Pons (tissue), 1 donor: ENCODE data around the gene PCBD2.
"Not testable (repeated sequence)": the region's sequence is repeated elsewhere in the genome, so short reads cannot be mapped to it uniquely, and the experiment has no call there.

Source experiments
- DNase-seq: peaks from one replicate; pipeline ENCODE4 v3.0.0-alpha.2; 2016; ENCODE audit warnings: low spot score

The PCBD2 gene

DNA sequence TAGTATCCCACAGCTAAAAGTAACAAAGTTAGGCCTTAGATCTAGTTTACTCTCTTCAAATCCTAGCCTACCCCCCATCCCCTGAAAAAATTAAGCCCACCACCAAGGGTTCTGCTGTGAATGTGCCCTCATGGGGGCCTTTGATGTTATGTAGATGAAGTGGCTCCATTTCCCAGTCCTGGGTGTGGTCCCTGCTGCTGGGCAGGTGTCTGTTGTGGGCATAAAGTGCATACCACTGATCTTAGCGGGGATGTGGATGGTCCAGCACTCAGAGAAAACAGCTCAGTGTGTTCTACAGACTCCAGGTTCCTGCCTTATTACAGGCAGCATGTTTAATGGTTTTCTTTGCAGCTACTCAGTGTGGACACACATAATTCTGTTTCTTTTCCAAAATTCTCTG, 1.9 kb downstream of the PCBD2 start:
- no peak for DNase-seq

DNA sequence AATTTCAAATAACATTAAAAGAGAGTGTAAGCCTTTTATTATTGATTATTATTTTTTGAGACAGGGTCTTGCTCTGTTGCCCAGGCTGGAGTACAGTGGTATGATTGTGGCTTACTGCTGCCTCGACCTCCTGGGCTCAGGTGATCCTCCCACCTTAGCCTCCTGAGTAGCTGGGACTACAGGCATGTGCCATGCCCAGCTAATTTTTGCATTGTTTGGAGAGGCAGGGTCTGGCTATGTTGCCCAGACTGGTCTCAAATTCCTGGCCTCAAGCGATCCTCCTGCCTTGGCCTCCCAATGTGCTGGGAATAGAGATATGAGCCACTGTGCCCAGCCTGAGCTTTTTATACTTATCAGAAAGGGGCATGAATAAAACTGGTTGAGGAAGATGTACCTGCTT, 5.8 kb downstream of the PCBD2 start:
- not testable (repeated sequence) for DNase-seq

DNA sequence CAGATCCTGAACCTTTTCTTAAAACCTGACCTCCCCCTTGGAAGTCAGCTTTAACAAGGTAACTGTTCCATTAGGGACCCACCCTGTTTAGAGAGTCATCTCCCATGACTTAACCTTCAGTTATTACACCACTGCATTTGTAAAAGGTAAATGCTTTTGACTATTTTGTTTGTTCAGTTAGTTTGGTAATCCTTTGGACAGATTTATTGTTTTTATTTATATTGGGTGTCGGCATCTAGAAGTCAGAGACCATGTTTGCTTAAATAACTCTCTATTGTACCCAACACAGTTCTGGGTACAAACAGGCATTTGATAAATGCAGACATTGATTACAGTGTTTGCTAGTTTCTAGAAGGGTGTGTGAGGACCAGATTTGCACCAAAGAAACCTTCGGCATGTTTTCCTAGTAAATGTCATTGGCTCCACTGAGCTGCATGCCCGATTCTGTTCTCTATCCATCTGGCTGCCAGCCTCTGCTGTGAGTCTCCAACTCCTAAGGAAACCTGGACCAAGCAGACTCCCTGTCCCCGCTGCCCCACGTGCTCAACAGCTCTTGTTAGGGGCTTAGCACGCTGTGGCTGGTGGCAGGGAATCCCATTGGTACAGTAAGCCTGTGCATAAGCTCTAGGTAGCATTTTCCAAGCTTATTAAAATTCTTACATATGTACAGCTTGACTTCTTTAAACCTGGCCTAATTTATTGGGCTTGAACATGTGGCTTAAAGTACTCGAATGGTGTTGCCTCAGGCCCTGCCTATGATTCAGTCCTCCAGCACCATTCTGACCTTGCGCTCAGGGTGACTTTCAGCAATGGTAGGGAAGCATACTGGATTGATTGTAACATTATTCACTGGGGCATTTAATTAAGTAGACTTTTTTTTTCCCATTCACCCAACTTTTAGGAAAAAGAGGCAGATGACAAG, 6.6 kb downstream of the PCBD2 start:
- DNase-seq = no peak

DNA sequence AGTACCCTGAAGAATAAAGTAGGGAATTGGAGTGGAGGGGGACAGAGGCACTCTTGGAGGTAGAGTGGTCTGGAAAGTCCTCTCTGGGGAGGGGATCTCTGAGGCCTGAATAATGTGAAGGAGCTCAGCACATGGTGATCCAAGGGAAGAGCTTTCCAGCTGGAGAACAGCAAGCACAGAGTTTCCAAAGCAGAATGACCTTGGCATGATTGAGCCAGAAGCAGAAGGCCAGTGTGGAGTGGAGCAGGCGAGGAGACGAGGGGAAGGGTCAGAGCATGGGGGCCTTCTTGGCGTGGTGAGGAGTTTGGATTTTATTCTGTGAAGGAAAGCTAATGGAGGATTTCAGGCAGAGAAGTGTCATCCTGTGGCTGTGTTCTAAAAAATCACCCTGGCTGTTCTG, 8.3 kb downstream of the PCBD2 start:
- DNase-seq = no peak

DNA sequence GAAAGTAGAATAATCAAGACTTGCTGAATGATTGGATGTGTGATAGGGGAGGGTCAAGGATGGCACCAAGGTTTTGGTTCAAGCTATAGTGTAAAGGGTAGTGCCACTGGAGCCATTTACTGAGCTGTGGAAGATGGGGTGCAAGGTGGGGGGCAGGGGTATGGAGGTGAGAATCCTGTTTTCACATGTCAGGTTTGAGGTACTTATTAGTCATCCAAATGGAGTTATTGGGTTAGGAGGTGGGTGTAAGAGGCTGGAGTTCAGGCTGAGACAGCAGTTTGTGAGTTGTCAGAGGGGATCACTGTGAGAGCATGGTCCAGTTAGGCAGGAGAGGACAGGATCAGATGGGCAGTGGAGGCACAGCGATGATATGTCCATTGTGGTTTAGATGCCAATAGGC, 8.9 kb downstream of the PCBD2 start:
- no peak for DNase-seq

DNA sequence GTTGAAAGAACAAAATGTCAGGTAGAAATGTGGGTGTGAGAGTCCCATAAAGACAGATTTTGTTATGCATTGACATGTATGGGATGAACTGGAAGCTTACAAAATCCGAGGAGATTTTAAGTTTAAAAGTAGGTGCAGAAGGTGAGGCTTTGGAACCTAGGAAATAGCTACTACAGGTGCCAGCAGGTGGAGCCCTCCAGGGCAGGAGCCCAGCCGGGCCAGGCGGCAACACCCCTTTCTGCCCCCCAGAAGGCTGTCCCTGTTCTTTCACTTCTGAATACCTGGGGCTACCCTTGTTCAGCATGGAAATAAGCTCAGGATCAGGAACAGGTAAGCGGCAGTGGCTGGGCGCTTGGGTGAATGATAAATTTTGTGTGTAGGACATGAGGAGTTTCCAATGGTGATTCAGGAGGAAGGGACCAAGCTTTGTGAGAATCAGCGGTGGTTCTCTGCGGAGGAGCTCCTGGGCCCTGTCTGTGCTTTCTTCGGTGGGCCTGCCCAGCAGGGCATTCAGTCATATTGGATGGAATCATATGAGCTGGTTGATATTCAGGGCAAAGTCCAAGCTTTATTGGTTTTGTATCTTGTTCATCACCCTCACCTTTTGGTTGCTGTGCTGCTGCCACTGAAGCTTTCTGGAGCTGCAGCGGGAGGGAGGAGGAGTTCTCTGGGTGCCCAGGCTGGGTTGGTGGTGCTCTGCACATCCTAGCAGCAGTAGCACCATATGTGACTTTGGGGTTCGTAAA, 12.3 kb downstream of the PCBD2 start:
- DNase-seq = no peak

DNA sequence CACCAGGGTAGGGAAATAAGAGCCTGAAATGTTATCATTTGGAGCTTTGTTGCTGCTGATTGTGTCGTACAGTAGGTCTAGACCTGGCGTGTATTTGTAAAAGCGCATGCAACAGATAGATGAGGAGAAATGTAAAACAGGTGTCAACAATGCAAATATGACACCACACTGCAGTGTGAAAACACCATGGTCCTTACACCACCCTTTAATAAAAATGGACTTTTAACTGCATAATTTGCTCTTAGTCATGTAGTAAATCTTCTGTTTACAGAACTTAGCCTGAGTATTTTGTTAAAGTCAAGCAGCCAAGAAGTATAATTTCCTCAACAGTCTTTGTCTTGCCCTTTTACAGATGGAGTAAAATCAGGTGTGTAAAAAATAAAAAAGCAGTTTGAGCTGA, 13.9 kb downstream of the PCBD2 start:
- no peak for DNase-seq

DNA sequence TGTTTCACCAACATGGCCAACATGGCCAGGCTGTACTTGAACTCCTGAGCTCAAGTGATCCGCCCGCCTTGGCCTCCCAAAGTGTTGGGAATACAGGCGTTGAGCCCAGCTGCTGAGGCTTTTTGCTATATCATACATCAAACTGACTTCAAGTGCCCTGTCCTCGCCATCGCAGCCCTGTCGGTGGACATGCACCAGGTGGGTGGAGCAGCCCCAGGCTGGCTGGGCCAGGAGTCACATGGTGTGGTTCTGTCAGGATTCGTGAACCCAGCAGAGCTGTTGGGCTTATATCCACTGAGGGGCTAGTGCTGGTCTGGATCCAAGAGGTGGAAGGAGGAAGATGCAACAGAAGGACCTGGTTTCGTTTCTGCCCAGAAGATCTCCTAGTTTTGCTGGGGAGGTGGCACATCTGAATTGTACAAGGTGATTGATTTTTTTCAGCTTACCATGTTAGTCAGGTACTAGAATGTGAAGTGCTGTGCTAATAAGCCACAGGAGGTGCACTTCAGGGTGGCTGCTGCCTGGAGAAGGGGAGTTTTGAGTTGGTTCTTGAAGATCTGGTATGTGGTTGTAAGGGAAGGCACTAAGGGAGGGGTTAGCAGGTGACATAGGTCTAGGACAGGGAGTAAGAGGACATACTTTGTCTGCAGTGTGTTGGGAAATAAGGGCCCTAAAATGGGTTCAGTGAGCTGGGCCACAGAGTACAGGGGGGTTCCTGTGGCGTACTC, 16.1 kb downstream of the PCBD2 start:
- DNase-seq = no peak

DNA sequence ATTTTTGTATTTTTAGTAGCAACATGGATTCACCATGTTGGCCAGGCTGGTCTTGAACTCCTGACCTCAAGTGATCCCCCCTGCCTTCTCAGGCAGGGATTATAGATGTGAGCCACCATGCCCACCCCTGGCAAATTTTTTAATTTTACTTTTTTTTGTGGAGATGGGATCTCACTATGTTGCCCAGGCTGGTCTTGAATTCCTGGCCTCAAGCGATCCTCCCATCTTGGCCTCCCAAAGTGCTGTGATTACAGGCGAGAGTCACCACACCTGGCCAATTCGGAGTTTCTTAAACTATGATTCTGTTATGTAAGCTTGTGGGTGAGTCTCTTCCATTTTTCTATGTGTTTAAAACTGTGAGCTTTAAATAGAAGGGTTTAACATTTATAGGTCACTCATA, 27.6 kb downstream of the PCBD2 start:
- DNase-seq = no peak

DNA sequence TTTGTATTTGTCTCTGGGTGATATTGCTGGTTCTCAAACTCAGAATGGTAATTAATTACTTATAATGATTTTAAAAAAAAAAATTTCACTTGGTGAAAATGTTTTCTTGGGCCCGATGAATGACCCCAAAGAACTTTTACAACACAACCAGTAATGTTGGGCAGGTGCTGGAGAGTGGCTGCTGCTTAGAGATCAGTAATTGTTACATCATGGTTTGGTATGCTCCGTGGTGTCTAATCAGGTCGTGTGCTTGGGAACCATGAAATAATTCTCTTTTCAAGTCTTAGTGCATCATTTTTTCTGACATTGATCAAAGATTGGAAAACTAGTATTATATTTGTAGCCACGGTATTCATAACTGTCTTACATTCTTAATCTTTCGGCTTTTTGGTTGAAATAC, 29.3 kb downstream of the PCBD2 start:
- DNase-seq = no peak

DNA sequence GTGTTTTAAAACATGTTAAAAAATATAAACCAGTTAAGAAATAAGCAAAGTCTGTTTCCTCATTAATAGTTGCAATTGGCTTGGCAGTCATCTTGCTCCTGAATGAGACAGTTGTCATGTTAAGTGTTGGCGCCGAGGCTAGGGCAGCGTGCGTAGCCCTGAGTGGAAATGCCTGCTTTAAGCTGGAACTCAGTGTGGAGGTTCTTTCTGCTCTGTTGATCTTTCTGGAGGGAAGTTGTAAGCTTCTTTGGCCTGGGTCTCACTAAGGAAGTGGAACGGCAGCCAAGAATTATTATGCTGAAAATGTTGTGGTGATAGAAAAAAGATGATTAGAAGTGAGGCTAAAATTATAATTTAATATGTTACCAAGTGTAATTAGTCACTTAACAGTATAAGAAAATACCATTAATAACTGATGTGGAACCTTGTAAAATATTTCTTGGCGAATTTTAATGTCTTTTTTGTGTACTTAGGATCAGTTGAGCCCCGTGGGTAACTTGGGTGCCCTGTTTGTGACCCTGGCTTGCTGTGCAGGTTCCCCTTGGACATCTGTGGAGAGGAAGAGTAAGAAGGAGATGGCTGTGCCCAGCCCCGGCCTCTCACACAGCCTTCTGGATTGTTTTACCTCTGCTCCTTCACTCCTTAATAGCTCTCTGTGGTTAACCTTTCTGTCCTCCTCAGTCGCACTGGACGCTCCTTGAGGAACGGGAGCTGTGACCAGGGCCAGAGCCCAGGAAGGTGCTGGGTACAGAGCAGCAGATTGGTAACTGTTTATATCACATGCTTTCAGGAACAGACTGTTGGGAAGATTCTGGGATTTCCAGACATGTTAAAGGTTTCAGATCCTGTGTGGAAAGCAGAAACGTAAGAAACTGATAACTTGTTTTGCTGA, 31.0 kb downstream of the PCBD2 start:
- DNase-seq = no peak

DNA sequence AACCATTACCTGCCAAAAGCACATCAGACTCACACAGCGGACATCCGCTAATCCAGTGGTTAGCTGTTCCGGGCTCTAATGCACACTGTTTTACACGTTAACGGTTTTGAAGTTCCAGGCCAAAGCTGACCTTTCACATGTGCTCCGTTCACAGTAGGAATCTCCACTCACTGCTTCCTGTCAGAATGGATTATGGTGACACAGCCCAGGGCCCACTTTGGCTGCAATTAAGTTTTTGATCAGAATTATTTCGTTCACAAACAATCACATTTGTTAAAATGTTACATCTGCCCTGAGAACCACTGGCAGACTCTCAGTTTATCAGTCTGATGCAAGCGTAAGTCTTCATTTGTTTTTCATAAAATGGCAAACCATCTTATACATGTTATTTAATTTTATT, 32.6 kb downstream of the PCBD2 start:
- no peak for DNase-seq

DNA sequence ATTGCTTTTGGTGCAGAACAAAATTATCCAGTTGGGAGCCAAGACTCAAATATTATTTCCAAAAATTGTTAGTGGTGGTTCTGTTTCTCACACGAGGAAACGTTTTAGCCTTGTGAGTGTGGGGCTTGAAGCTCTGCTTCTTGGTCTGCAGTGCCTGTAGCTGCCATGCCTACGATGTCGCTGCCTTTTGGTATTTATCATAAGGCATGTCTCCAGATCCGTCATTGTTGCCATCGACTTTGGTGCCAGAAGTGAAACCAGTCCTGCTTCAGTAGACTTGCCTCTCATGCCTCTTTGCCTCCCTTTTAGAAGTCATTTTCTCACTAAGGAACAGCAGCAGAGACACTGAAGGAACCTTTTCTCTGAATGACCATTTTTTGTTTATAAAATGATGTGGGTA, 33.1 kb downstream of the PCBD2 start:
- DNase-seq = no peak

DNA sequence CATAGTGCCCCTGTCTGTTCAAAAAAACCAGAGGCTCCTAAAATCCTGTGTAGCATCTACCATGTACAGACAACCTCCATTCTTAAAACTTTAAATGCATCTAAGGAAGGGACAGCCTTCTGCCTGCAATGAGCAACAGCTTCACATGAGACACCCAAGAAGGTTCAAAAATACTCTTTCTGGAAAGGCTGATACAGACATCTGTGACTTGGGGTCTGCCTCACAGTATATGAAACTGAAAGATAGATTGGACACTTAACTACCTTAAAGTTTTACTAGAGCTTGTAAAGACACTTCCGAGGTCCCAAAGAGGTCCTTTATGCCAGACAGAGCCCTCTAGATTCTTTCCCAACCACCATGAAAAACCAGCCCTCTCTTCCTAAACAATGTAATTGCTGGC, 34.6 kb downstream of the PCBD2 start:
- no peak for DNase-seq

DNA sequence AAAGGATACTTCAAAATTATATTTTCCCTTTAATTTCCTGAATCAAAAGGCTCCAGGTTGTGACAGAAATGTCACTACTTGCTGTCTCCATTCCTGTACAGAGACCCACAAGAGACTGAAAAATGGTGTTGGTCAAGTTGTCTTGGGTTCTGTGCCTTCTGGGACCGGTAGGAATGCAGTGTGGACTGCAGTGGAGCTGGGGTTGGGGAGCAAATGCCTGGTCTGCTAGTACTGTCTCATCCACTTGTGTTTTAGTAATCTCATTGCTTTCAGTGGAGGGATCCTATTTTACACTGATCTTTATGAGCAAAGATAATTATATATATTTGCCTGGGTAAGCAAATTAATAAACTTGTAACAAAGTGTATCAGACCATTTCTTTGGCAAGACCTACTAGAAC, 38.6 kb downstream of the PCBD2 start:
- no peak for DNase-seq

DNA sequence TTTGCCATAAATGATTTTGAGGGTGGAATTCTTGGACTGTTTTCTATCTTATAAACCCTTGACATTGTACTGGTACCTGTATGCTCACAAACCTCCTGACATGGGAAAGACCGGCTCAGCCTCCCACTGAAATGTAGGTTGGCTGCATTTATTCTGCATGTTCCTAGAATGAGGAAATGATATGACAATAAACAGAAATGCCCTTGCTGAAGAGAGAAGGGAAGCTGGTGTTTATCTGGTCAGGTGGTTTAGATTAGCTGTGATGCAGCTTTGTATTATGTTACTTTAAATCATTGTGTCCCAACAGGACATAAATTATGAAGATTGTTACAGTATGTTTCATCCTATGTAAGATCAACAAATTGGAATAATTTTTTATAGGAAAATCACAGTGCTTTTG, 39.7 kb downstream of the PCBD2 start:
- DNase-seq = no peak

DNA sequence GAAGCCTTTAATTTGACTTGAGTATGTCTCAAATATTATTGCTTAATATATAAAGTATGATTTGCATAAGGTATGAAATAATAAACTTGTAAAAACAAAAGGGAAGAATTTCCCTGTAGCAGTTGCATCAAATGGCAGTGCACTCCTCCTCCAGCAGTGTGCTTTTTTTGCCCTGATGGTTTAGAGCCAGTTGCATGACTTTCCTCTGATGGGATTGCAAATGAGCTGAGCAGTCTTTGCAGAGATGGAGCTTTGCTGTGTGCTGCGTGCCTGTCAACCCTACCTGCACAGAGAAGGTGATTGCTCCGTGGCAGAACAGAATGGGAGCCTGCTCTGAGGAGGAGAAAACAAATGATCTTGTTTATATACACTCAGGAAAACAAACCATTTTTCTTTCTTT, 40.1 kb downstream of the PCBD2 start:
- DNase-seq = no peak

DNA sequence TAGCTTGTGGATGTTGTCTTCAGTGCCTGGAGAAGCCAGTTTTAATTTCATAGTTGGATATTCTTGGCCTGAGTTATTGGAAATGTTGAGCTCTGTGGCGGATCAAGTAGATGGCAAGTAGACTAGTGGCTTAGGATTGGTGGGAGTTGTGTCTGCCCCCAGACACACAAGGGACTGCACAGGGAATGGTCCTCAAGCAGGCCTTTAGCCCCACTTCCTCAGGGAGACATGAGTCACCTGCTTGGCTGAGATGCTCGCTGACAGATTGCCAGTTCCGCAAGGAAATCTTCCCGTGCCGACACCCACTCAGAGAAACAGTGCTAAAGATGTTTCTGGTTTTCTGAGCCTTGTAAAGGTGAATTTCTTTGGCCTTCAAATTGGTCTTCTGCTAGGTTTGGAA, 44.0 kb downstream of the PCBD2 start:
- DNase-seq = no peak

DNA sequence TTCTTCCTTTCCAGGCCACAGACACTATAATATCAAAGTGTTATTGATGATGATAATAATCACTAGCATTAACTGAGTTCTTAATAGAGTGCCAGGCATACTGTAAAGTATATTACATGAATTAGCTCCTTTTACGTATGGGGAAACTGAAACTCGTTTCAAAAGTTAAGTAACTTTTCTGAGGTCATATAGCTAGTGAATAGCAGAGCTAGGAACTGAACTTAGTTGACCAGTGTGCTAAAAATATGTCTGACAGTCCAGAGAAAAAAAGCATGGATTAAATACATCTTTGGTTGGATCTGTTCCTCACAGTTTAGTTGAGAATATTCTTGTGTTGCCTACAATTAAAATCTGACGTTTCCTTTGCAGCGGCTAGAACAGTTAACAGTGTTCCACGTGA, 44.4 kb downstream of the PCBD2 start:
- DNase-seq = no peak

DNA sequence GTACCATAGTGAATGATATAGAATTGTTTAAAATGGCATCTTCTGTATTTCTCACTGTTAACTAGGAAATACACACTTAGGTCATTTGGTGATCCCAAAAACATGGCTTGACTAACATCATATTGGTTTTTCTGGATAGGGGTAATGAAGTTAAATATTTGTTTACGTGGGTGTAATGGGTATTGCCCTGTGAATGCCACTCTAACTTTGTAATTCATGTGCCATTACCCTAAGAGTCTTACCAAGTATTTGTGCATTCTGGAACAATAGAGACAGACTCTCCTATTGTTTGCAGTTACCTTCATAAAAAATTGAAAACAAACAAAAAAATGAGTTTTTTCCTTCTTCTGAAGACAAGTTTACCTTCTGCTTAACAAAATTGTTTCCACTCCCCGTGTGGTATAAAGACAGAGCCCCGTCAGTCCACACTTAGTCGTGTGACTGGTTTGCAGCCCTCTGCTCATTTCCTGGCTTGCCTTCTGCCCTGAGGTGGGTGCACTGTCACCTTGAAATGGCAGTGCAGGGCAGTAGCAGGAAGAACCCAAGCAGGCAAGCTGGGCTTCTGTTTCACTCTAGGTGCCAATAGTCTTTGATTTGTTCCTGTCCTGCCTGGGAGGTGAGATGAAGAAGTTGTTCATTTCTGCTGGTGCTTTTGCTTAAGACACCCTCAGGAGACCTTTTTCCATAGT, 53.1 kb downstream of the PCBD2 start:
- DNase-seq = no peak

DNA sequence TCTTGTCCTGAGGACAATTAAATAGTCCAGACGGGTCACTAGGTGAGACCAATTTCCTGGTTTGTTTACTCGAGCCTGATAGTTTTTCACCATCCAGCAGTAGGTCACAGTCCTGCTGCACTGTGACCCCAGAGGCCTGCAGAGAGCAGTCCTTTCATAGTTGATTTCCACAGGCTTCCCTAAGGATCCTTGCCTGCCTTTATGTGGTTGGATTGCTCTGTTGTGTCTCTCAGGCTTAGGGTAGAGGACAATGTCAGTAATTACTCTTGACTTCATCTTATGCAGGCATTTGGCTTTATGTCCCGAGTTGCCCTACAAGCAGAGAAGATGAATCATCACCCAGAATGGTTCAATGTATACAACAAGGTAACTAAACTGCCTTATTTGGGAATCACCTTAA, 53.8 kb downstream of the PCBD2 start:
- DNase-seq = no peak
